PFSK-1 (cell line): ENCODE results near the gene MAP4K4.

Experiments used
- FOXP2 ChIP-seq: optimal IDR thresholded peaks from 2 replicates; pipeline ENCODE3; 2011; ENCODE audit warnings: borderline replicate concordance, control low read depth, inconsistent platforms; ENCODE audit not compliant: insufficient read depth; ENCODE audit errors: extremely low read length, extremely low read depth
- POLR2AphosphoS5 ChIP-seq: IDR thresholded peaks from 2 replicates; pipeline ENCODE4 v1.6.1; 2012; ENCODE audit warnings: low read depth, mild to moderate bottlenecking, control low read depth, low read length, moderate library complexity
- REST ChIP-seq, 2 experiments: IDR thresholded peaks; 2 replicates each; pipeline versions ENCODE4 v1.6.1 to v1.8.0; 2011 to 2012; ENCODE audit warnings: low read depth in 2 of 2, low read length in 2 of 2, control low read depth in 1 of 2, inconsistent platforms in 1 of 2, mild to moderate bottlenecking in 1 of 2, moderate library complexity in 1 of 2; ENCODE audit not compliant: insufficient read depth in 1 of 2
- SIN3A ChIP-seq: IDR thresholded peaks from 2 replicates; pipeline ENCODE4 v1.6.1; 2012; ENCODE audit warnings: mild to moderate bottlenecking, low read length, moderate library complexity, borderline replicate concordance; ENCODE audit not compliant: insufficient read depth
- TAF1 ChIP-seq: IDR thresholded peaks from 2 replicates; pipeline ENCODE4 v1.6.1; 2012; ENCODE audit warnings: low read length, control low read depth, borderline replicate concordance; ENCODE audit not compliant: insufficient read depth

Gene MAP4K4

GRCh38 chr2:101806701-101807100 lies 109.2 kb downstream of the MAP4K4 start:
- TF ChIP-seq POLR2AphosphoS5 (no peak), TAF1 (no peak), FOXP2 (no peak), REST (IDR thresholded peaks at IDR 0.05; ENCODE audit: insufficient read depth in 1 of 2, low read depth in 2 of 2, low read length in 2 of 2) (no peak), SIN3A (no peak)

- TF ChIP-seq POLR2AphosphoS5, result no peak
- no peak for TF ChIP-seq TAF1
- no peak for TF ChIP-seq SIN3A
- TF ChIP-seq FOXP2, result no peak
- no peak for TF ChIP-seq REST (IDR thresholded peaks at IDR 0.05; ENCODE audit: insufficient read depth in 1 of 2, low read depth in 2 of 2, low read length in 2 of 2)
These were observed 109.7 kb downstream of the MAP4K4 start for GRCh38 chr2:101807242-101807641.

GRCh38 chr2:101808006-101808562 lies 110.6 kb downstream of the MAP4K4 start:
- no peak for TF ChIP-seq SIN3A
- TF ChIP-seq REST (IDR thresholded peaks at IDR 0.05; ENCODE audit: insufficient read depth in 1 of 2, low read depth in 2 of 2, low read length in 2 of 2), result no peak
- no peak for TF ChIP-seq FOXP2
- no peak for TF ChIP-seq TAF1
- TF ChIP-seq POLR2AphosphoS5, result no peak

GRCh38 chr2:101809698-101810097 lies 112.2 kb downstream of the MAP4K4 start:
- TF ChIP-seq TAF1 (no peak), SIN3A (no peak), REST (IDR thresholded peaks at IDR 0.05; ENCODE audit: insufficient read depth in 1 of 2, low read depth in 2 of 2, low read length in 2 of 2) (no peak), POLR2AphosphoS5 (no peak), FOXP2 (no peak)

- TF ChIP-seq TAF1, result no peak
- no peak for TF ChIP-seq POLR2AphosphoS5
- no peak for TF ChIP-seq FOXP2
- no peak for TF ChIP-seq SIN3A
- no peak for TF ChIP-seq REST (IDR thresholded peaks at IDR 0.05; ENCODE audit: insufficient read depth in 1 of 2, low read depth in 2 of 2, low read length in 2 of 2)
These were observed 113.9 kb downstream of the MAP4K4 start for GRCh38 chr2:101811226-101812015.
